SIG-M5 (cell line): ENCODE results near the gene LIN7A.
A peak's percentile ranks its signal among the peaks of the same experiment; 100 is the strongest.

Source experiments
- DNase-seq: peaks from one replicate; lab custom pipeline; 2025; lab: John Stamatoyannopoulos, UW

Gene LIN7A

GRCh38 chr12:80937391-80938238 is at the start of gene LIN7A:
TSS of gene LIN7A (minus strand) at chr12:80937934. CDS start at chr12:80937722, 212 bp downstream.
- no peak for DNase-seq

GRCh38 chr12:80986224-80986623 is 48.5 kb upstream of the LIN7A start:
- no peak for DNase-seq

- DNase-seq: no peak
Observed at GRCh38 chr12:80979816-80980215, 42.1 kb upstream of the LIN7A start.

GRCh38 chr12:80979251-80979650 is 41.5 kb upstream of the LIN7A start:
- no peak for DNase-seq

- DNase-seq: no peak
Observed at GRCh38 chr12:80977346-80977745, 39.6 kb upstream of the LIN7A start.

GRCh38 chr12:80968326-80968725 is 30.6 kb upstream of the LIN7A start:
- no peak for DNase-seq

GRCh38 chr12:80967565-80967964 is 29.8 kb upstream of the LIN7A start:
- DNase-seq: no peak

GRCh38 chr12:80966001-80966400 is 28.3 kb upstream of the LIN7A start:
- DNase-seq: no peak

GRCh38 chr12:80958162-80958561 is 20.4 kb upstream of the LIN7A start:
- no peak for DNase-seq

GRCh38 chr12:80954857-80955520 is 17.3 kb upstream of the LIN7A start:
- DNase-seq: no peak

- no peak for DNase-seq
Observed at GRCh38 chr12:80952443-80952842, 14.7 kb upstream of the LIN7A start.

GRCh38 chr12:80946591-80946990 is 8.9 kb upstream of the LIN7A start:
- DNase-seq: no peak

GRCh38 chr12:80943338-80943737 is 5.6 kb upstream of the LIN7A start:
- no peak for DNase-seq

GRCh38 chr12:80941916-80942315 is 4.2 kb upstream of the LIN7A start:
- no peak for DNase-seq

GRCh38 chr12:80939231-80939950 is 1.7 kb upstream of the LIN7A start:
- peak; percentile 40 for DNase-seq

GRCh38 chr12:80938397-80938796 is 663 bp upstream of the LIN7A start:
- DNase-seq: no peak

GRCh38 chr12:80936642-80937390 is 918 bp downstream of the LIN7A start:
- no peak for DNase-seq

- DNase-seq: no peak
Observed at GRCh38 chr12:80936353-80936641, 1.4 kb downstream of the LIN7A start.

- DNase-seq: no peak
Observed at GRCh38 chr12:80935111-80935510, 2.6 kb downstream of the LIN7A start.

- no peak for DNase-seq
Observed at GRCh38 chr12:80925983-80926382, 11.8 kb downstream of the LIN7A start.

GRCh38 chr12:80925237-80925636 is 12.5 kb downstream of the LIN7A start:
- DNase-seq: no peak

- DNase-seq: no peak
Observed at GRCh38 chr12:80924437-80924836, 13.3 kb downstream of the LIN7A start.
